GM23338 (cell line): ENCODE measurements around the gene PIN1. TPM values are rescaled to one million over a fixed set of nuclear protein-coding genes. Genes with fewer than 3 reads are reported as not detected.

ENCODE experiments used
- ATAC-seq: fragments of 200-7000 bp; cut with Tn5 transposase; 3 replicates; pipeline ENCODE4 v1.9.1; 2020
- DNase-seq: peaks from one replicate; pipeline ENCODE4 v3.0.0-alpha.2; 2015; ENCODE audit warnings: low spot score
- H2AFZ ChIP-seq: fragments of 200-600 bp; sonication (generic); 2 replicates; pipeline ENCODE4 v1.8.0; 2016; ENCODE audit warnings: antibody characterized with exemption, mild to moderate bottlenecking, moderate library complexity
- H3F3A ChIP-seq: fragments of 200-600 bp; sonication (generic); replicated peaks from 2 replicates; pipeline ENCODE4 v1.8.0; 2017; ENCODE audit warnings: antibody characterized with exemption, mixed run types, low read depth
- H3K27ac ChIP-seq: fragments of 200-600 bp; sonication (generic); 2 replicates; pipeline ENCODE4 v1.6.1; 2016; ENCODE audit warnings: low read depth
- H3K27me3 ChIP-seq: fragments of 200-600 bp; sonication (generic); 2 replicates; pipeline ENCODE4 v1.8.0; 2016; ENCODE audit warnings: mild to moderate bottlenecking, mixed run types, moderate library complexity; ENCODE audit not compliant: insufficient read depth
- H3K36me3 ChIP-seq: fragments of 200-600 bp; sonication (generic); 2 replicates; pipeline ENCODE4 v1.8.0; 2016; ENCODE audit warnings: mild to moderate bottlenecking; ENCODE audit not compliant: insufficient read depth
- H3K4me1 ChIP-seq: fragments of 200-600 bp; sonication (generic); 2 replicates; pipeline ENCODE4 v1.8.0; 2016; ENCODE audit warnings: mild to moderate bottlenecking, moderate library complexity; ENCODE audit not compliant: insufficient read depth
- H3K4me2 ChIP-seq: fragments of 200-600 bp; sonication (generic); 2 replicates; pipeline ENCODE4 v1.7.1; 2017; ENCODE audit warnings: mixed run types
- H3K4me3 ChIP-seq: fragments of 200-600 bp; sonication (generic); 2 replicates; pipeline ENCODE4 v1.6.1; 2016; ENCODE audit warnings: mixed run types
- H3K79me2 ChIP-seq: fragments of 200-600 bp; sonication (generic); replicated peaks from 2 replicates; pipeline ENCODE4 v1.8.0; 2017; ENCODE audit warnings: mild to moderate bottlenecking; ENCODE audit not compliant: insufficient read depth
- H3K9me2 ChIP-seq: fragments of 200-600 bp; sonication (generic); 2 replicates; pipeline ENCODE4 v1.8.0; 2017; ENCODE audit not compliant: insufficient read depth
- H4K20me1 ChIP-seq: fragments of 200-600 bp; sonication (generic); replicated peaks from 2 replicates; pipeline ENCODE4 v1.8.0; 2017; ENCODE audit warnings: mild to moderate bottlenecking; ENCODE audit not compliant: insufficient read depth
- H3K27ac Mint-ChIP-seq: 2 replicates; pipeline ENCODE4 v1.8.0; 2020; ENCODE audit warnings: inconsistent platforms, mild to moderate bottlenecking, moderate library complexity, mixed read lengths
- H3K27me3 Mint-ChIP-seq: 3 replicates; pipeline ENCODE4 v1.8.0; 2022; ENCODE audit warnings: low read depth, mild to moderate bottlenecking, moderate library complexity, mixed read lengths, inconsistent platforms; ENCODE audit not compliant: insufficient read depth, poor library complexity
- H3K36me3 Mint-ChIP-seq: 3 replicates; pipeline ENCODE4 v1.8.0; 2021; ENCODE audit warnings: low read depth, mild to moderate bottlenecking, inconsistent platforms, moderate library complexity, mixed read lengths
- H3K4me1 Mint-ChIP-seq: 3 replicates; pipeline ENCODE4 v1.8.0; 2020; ENCODE audit warnings: mild to moderate bottlenecking, inconsistent platforms, mixed read lengths
- H3K4me3 Mint-ChIP-seq: 3 replicates; pipeline ENCODE4 v1.8.0; 2021; ENCODE audit warnings: moderate library complexity, mild to moderate bottlenecking, inconsistent platforms, mixed read lengths
- H3K9me3 Mint-ChIP-seq: 3 replicates; pipeline ENCODE4 v1.8.0; 2020; ENCODE audit warnings: moderate library complexity, mild to moderate bottlenecking, inconsistent platforms, mixed read lengths
- CREB1 ChIP-seq: fragments of 250-450 bp; sonication (Bioruptor Pico); IDR thresholded peaks from 2 replicates; pipeline ENCODE4 v1.5.0; 2020; ENCODE audit warnings: low read depth, mild to moderate bottlenecking, moderate library complexity
- EZH2 ChIP-seq: fragments of 200-600 bp; sonication (generic); IDR thresholded peaks from one replicate; pipeline ENCODE4 v1.8.0; 2017; ENCODE audit warnings: antibody characterized with exemption, mild to moderate bottlenecking, low read depth; ENCODE audit not compliant: unreplicated experiment
- JUNB ChIP-seq: IDR thresholded peaks from one replicate; pipeline ENCODE4 v1.6.1; 2016; ENCODE audit warnings: antibody characterized with exemption; ENCODE audit not compliant: unreplicated experiment
- NANOG ChIP-seq: IDR thresholded peaks from 2 replicates; pipeline ENCODE4 v1.6.1; 2016; ENCODE audit warnings: antibody characterized with exemption, borderline replicate concordance
- POLR2AphosphoS5 ChIP-seq: IDR thresholded peaks from 2 replicates; pipeline ENCODE4 v1.6.1; 2016; ENCODE audit warnings: antibody characterized with exemption, low read depth
- STAT1 ChIP-seq: IDR thresholded peaks from one replicate; pipeline ENCODE4 v1.6.1; 2016; ENCODE audit warnings: antibody characterized with exemption; ENCODE audit not compliant: unreplicated experiment
- ZNF114 ChIP-seq: fragments of 250-450 bp; sonication (Bioruptor Pico); IDR thresholded peaks from 2 replicates; pipeline ENCODE4 v1.5.0; 2020; ENCODE audit warnings: mild to moderate bottlenecking, moderate library complexity
- polyA plus RNA-seq: library from polyadenylated mRNA; unstranded; fragments of >200 nt; fragmentation: Nextera tagmentation; extraction: Ambion mirVana; gene quantifications from 2 replicates; pipeline ENCODE4 v1.2.1, GENCODE V29; 2016
- total RNA-seq: library from RNA; depleted of rRNA; stranded (reverse); fragments of >200 nt; shearing (Covaris generic); gene quantifications from 2 replicates; pipeline ENCODE4 v1.2.3, GENCODE V29; 2014
- TF ChIP-seq, protein P1 (sequence below): IDR thresholded peaks from 2 replicates; pipeline ENCODE4 v1.6.1; 2016; ENCODE audit warnings: antibody characterized with exemption
- TF ChIP-seq, protein P2 (sequence below): IDR thresholded peaks from one replicate; pipeline ENCODE4 v1.6.1; 2018; ENCODE audit warnings: antibody characterized with exemption; ENCODE audit not compliant: unreplicated experiment
- TF ChIP-seq, protein P3 (sequence below): fragments of 250-450 bp; sonication (Bioruptor Pico); IDR thresholded peaks from 2 replicates; pipeline ENCODE4 v1.5.0; 2020; ENCODE audit warnings: mild to moderate bottlenecking, moderate library complexity

Gene PIN1
- total and polyA plus RNA-seq, 2 experiments from 2014 or later = 127 TPM

DNA sequence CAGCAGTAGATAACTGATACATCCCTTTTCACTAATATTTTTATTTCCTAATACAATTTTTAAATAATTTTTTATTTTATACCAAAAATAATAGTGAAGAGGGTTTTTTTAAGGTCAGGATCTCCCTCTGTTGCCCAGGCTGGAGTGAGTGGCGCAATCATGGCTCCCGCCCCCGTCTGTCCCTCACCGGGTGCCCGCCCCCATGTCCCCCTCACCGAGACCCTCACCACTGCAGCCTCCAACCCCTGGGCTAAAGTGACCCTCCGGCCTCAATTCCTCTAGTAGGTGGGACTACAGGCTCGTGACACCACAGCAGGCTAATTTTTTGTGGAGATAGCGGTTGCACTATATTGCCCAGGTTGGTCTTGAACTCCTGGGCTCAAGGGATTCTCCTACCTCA, 48.8 kb upstream of the PIN1 start:
- no peaks in the 10 kb centered on the region for H3K27me3 ChIP-seq
- peak overlapping the region; percentile 84 for H3K4me3 Mint-ChIP-seq
- peaks cover 5% of the 10 kb centered on the region; the same call in 2 of the 3 replicates for H3K9me3 Mint-ChIP-seq
- no peak overlapping the region; the same call in 1 of the 2 replicates for H2AFZ ChIP-seq
- H3K4me1 ChIP-seq = peaks cover 48% of the 10 kb centered on the region
- no peak for TF ChIP-seq JUNB
- TF ChIP-seq, protein P1, sequence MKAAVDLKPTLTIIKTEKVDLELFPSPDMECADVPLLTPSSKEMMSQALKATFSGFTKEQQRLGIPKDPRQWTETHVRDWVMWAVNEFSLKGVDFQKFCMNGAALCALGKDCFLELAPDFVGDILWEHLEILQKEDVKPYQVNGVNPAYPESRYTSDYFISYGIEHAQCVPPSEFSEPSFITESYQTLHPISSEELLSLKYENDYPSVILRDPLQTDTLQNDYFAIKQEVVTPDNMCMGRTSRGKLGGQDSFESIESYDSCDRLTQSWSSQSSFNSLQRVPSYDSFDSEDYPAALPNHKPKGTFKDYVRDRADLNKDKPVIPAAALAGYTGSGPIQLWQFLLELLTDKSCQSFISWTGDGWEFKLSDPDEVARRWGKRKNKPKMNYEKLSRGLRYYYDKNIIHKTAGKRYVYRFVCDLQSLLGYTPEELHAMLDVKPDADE = no peak
- TF ChIP-seq EZH2 = no peak
- peak overlapping the region; percentile 82 for H3K4me2 ChIP-seq
- H3K36me3 ChIP-seq = no peaks in the 10 kb centered on the region
- H3K9me2 ChIP-seq = no peaks in the 10 kb centered on the region; the same call in 1 of the 2 replicates
- peaks cover 25% of the 10 kb centered on the region for H3F3A ChIP-seq
- H3K27ac ChIP-seq = peak overlapping the region; percentile 99
- peaks cover 18% of the 10 kb centered on the region for H3K36me3 Mint-ChIP-seq
- H3K79me2 ChIP-seq = peaks cover 22% of the 10 kb centered on the region
- peaks cover 48% of the 10 kb centered on the region for H3K4me1 Mint-ChIP-seq
- peak; percentile 24 for DNase-seq
- ATAC-seq = no peak
- peak overlapping the region; percentile 80 for H3K4me3 ChIP-seq
- peaks cover 13% of the 10 kb centered on the region for H3K27me3 Mint-ChIP-seq
- no peaks in the 10 kb centered on the region for H4K20me1 ChIP-seq
- peak overlapping the region; percentile 95 for H3K27ac Mint-ChIP-seq

DNA sequence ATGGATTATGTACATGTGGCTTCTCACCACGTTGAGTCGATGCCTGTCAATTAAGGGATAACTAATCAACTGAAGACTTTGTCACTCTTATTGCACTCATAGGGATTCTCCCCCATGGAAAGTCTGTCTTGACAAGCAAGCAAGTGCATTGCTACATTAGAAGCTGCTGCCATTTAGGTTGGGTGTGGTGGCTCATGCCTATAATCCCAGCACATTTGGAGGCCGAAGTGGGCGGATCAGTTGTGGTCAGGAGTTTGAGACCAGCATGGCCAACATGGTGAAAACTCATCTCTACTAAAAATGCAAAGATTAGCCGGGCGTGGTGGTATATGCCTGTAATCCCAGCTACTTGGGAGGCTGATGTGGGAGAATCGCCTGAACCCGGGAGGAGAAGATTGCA, 48.3 kb upstream of the PIN1 start:
- peak overlapping the region; percentile 89 for H3K27ac Mint-ChIP-seq
- H3K4me1 Mint-ChIP-seq = peaks cover 50% of the 10 kb centered on the region
- no peak for ATAC-seq
- TF ChIP-seq STAT1 (no peak), NANOG (no peak), JUNB (no peak), CREB1 (no peak), ZNF114 (no peak), POLR2AphosphoS5 (no peak)
- TF ChIP-seq, protein P1 = no peak
- TF ChIP-seq, protein P2, sequence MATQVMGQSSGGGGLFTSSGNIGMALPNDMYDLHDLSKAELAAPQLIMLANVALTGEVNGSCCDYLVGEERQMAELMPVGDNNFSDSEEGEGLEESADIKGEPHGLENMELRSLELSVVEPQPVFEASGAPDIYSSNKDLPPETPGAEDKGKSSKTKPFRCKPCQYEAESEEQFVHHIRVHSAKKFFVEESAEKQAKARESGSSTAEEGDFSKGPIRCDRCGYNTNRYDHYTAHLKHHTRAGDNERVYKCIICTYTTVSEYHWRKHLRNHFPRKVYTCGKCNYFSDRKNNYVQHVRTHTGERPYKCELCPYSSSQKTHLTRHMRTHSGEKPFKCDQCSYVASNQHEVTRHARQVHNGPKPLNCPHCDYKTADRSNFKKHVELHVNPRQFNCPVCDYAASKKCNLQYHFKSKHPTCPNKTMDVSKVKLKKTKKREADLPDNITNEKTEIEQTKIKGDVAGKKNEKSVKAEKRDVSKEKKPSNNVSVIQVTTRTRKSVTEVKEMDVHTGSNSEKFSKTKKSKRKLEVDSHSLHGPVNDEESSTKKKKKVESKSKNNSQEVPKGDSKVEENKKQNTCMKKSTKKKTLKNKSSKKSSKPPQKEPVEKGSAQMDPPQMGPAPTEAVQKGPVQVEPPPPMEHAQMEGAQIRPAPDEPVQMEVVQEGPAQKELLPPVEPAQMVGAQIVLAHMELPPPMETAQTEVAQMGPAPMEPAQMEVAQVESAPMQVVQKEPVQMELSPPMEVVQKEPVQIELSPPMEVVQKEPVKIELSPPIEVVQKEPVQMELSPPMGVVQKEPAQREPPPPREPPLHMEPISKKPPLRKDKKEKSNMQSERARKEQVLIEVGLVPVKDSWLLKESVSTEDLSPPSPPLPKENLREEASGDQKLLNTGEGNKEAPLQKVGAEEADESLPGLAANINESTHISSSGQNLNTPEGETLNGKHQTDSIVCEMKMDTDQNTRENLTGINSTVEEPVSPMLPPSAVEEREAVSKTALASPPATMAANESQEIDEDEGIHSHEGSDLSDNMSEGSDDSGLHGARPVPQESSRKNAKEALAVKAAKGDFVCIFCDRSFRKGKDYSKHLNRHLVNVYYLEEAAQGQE = no peak
- TF ChIP-seq, protein P3, sequence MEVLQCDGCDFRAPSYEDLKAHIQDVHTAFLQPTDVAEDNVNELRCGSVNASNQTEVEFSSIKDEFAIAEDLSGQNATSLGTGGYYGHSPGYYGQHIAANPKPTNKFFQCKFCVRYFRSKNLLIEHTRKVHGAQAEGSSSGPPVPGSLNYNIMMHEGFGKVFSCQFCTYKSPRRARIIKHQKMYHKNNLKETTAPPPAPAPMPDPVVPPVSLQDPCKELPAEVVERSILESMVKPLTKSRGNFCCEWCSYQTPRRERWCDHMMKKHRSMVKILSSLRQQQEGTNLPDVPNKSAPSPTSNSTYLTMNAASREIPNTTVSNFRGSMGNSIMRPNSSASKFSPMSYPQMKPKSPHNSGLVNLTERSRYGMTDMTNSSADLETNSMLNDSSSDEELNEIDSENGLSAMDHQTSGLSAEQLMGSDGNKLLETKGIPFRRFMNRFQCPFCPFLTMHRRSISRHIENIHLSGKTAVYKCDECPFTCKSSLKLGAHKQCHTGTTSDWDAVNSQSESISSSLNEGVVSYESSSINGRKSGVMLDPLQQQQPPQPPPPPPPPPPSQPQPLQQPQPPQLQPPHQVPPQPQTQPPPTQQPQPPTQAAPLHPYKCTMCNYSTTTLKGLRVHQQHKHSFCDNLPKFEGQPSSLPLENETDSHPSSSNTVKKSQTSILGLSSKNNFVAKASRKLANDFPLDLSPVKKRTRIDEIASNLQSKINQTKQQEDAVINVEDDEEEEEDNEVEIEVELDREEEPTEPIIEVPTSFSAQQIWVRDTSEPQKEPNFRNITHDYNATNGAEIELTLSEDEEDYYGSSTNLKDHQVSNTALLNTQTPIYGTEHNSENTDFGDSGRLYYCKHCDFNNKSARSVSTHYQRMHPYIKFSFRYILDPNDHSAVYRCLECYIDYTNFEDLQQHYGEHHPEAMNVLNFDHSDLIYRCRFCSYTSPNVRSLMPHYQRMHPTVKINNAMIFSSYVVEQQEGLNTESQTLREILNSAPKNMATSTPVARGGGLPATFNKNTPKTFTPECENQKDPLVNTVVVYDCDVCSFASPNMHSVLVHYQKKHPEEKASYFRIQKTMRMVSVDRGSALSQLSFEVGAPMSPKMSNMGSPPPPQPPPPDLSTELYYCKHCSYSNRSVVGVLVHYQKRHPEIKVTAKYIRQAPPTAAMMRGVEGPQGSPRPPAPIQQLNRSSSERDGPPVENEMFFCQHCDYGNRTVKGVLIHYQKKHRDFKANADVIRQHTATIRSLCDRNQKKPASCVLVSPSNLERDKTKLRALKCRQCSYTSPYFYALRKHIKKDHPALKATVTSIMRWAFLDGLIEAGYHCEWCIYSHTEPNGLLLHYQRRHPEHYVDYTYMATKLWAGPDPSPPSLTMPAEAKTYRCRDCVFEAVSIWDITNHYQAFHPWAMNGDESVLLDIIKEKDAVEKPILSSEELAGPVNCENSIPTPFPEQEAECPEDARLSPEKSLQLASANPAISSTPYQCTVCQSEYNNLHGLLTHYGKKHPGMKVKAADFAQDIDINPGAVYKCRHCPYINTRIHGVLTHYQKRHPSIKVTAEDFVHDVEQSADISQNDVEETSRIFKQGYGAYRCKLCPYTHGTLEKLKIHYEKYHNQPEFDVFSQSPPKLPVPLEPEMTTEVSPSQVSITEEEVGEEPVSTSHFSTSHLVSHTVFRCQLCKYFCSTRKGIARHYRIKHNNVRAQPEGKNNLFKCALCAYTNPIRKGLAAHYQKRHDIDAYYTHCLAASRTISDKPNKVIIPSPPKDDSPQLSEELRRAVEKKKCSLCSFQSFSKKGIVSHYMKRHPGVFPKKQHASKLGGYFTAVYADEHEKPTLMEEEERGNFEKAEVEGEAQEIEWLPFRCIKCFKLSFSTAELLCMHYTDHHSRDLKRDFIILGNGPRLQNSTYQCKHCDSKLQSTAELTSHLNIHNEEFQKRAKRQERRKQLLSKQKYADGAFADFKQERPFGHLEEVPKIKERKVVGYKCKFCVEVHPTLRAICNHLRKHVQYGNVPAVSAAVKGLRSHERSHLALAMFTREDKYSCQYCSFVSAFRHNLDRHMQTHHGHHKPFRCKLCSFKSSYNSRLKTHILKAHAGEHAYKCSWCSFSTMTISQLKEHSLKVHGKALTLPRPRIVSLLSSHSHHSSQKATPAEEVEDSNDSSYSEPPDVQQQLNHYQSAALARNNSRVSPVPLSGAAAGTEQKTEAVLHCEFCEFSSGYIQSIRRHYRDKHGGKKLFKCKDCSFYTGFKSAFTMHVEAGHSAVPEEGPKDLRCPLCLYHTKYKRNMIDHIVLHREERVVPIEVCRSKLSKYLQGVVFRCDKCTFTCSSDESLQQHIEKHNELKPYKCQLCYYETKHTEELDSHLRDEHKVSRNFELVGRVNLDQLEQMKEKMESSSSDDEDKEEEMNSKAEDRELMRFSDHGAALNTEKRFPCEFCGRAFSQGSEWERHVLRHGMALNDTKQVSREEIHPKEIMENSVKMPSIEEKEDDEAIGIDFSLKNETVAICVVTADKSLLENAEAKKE (CRISPR knock-in tag) = no peak

More for the DNA sequence above, 48.3 kb upstream of the PIN1 start:
- H3K9me3 Mint-ChIP-seq = peaks cover 5% of the 10 kb centered on the region; the same call in 2 of the 3 replicates
- peak overlapping the region; percentile 84 for H3K4me3 Mint-ChIP-seq
- H2AFZ ChIP-seq = no peak overlapping the region
- no peaks in the 10 kb centered on the region; the same call in 1 of the 2 replicates for H3K9me2 ChIP-seq
- peak overlapping the region; percentile 99 for H3K27ac ChIP-seq
- peaks cover 25% of the 10 kb centered on the region for H3F3A ChIP-seq
- peak overlapping the region; percentile 82 for H3K4me2 ChIP-seq
- H3K4me1 ChIP-seq = peaks cover 49% of the 10 kb centered on the region
- no peak for DNase-seq
- H3K79me2 ChIP-seq = peaks cover 22% of the 10 kb centered on the region
- H3K36me3 ChIP-seq = no peaks in the 10 kb centered on the region
- peak overlapping the region; percentile 80 for H3K4me3 ChIP-seq
- no peaks in the 10 kb centered on the region for H3K27me3 ChIP-seq
- no peaks in the 10 kb centered on the region for H4K20me1 ChIP-seq
- peaks cover 17% of the 10 kb centered on the region for H3K36me3 Mint-ChIP-seq
- peaks cover 16% of the 10 kb centered on the region for H3K27me3 Mint-ChIP-seq
